HEK293T (cell line): Measurements from ENCODE around the gene ACOT7.

ENCODE experiments used
- CTCF ChIA-PET: fragments of 350-600 bp; formaldehyde crosslinking; extraction: SDS; loops from one replicate; lab custom pipeline; 2021; ENCODE audit warnings: antibody characterized with exemption, inconsistent platforms; lab: Yijun Ruan, JAX
- POLR2A ChIA-PET: fragments of 350-600 bp; formaldehyde crosslinking; extraction: SDS; loops from one replicate; lab custom pipeline; 2020; ENCODE audit warnings: antibody characterized with exemption, inconsistent platforms; lab: Yijun Ruan, JAX
- DNase-seq: peaks from one replicate; pipeline ENCODE4 v3.0.0; 2012; ENCODE audit warnings: mixed read lengths; ENCODE audit errors: extremely low spot score
- ARNT ChIP-seq: fragments of 450-650 bp; IDR thresholded peaks from 2 replicates; pipeline ENCODE4 v1.6.1; 2017; ENCODE audit warnings: mild to moderate bottlenecking
- BHLHE40 ChIP-seq: fragments of 450-650 bp; IDR thresholded peaks from 2 replicates; pipeline ENCODE4 v1.6.1; 2016; ENCODE audit warnings: mild to moderate bottlenecking, moderate library complexity, borderline replicate concordance
- CTBP1 ChIP-seq: fragments of 450-650 bp; IDR thresholded peaks from 2 replicates; pipeline ENCODE4 v1.6.1; 2016; ENCODE audit warnings: borderline replicate concordance
- ELF4 ChIP-seq: fragments of 450-650 bp; IDR thresholded peaks from 2 replicates; pipeline ENCODE4 v1.6.1; 2017; ENCODE audit warnings: antibody characterized with exemption
- FOXA1 ChIP-seq: fragments of 450-650 bp; IDR thresholded peaks from 2 replicates; pipeline ENCODE4 v1.6.1; 2016; ENCODE audit warnings: mild to moderate bottlenecking
- FOXK2 ChIP-seq: fragments of 450-650 bp; IDR thresholded peaks from 2 replicates; pipeline ENCODE4 v1.6.1; 2016; ENCODE audit warnings: mild to moderate bottlenecking
- FOXM1 ChIP-seq: fragments of 450-650 bp; IDR thresholded peaks from 2 replicates; pipeline ENCODE4 v1.6.1; 2017; ENCODE audit warnings: mild to moderate bottlenecking, borderline replicate concordance
- HDGF ChIP-seq: fragments of 450-650 bp; IDR thresholded peaks from 2 replicates; pipeline ENCODE4 v1.6.1; 2017; ENCODE audit warnings: antibody characterized with exemption, borderline replicate concordance
- L3MBTL2 ChIP-seq: fragments of 450-650 bp; conservative IDR thresholded peaks from 2 replicates; pipeline ENCODE4 v1.6.1; 2016; ENCODE audit warnings: mild to moderate bottlenecking
- LEF1 ChIP-seq: fragments of 450-650 bp; IDR thresholded peaks from 2 replicates; pipeline ENCODE4 v1.6.1; 2017; ENCODE audit warnings: mild to moderate bottlenecking, borderline replicate concordance
- NFRKB ChIP-seq: fragments of 450-650 bp; IDR thresholded peaks from 2 replicates; pipeline ENCODE4 v1.6.1; 2016; ENCODE audit warnings: mild to moderate bottlenecking, moderate library complexity
- SP1 ChIP-seq: fragments of 450-650 bp; IDR thresholded peaks from 2 replicates; pipeline ENCODE4 v1.6.1; 2017
- SUZ12 ChIP-seq: fragments of 450-650 bp; IDR thresholded peaks from 2 replicates; pipeline ENCODE4 v1.6.1; 2016; ENCODE audit warnings: mild to moderate bottlenecking
- TARDBP ChIP-seq: fragments of 450-650 bp; IDR thresholded peaks from 2 replicates; pipeline ENCODE4 v1.6.1; 2016
- ZNF384 ChIP-seq: fragments of 450-650 bp; IDR thresholded peaks from 2 replicates; pipeline ENCODE4 v1.6.1; 2016
- TF ChIP-seq, protein P1 (sequence below): fragments of 450-650 bp; IDR thresholded peaks from 2 replicates; pipeline ENCODE4 v1.6.1; 2016

The ACOT7 gene

DNA sequence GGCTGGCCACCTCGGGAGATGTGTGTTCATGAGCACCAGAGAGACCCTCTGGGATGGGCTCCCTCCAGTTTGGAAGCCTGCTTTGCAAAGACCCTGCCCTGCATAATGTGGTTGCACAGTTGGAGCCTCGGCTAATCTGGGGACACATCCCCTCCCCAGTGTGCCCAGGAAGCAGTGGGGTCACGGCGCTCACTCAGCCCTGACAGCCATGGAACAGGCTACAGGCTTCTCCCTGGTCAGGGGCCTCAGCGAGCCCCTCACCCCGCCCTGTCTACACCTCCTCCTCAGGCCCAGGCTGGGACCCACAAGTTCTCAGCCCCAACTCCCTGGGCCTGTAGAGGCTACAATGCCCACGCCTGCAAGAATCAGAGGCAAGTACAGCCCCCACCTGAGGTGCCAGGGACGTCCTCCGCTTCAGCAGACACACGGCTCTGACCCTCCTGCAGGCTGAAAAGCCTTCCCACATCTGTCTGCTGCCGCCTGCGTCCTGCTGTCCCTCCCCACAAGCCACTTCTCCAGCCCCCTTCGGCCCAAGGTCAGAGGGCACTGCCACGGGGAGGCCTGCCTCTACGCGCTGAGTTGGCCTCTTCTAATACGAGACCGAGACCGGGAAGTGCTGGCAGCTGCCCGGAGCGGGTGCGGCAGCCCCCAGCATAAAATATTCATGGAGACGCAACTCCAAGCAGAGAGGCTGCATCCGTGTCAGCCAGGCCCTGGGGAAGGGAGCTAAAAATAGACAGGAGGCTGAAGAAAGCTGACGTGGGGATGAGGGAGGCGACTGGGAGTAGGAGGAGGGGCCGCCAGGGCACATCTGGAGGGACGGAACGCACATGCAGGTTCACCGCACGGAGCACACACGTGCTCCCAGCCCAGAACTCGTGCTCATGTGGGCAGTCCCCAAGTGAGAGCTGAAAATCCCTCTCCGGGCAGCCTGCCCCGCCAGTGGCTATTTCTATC is 117.5 kb downstream of the ACOT7 start:
- CTCF ChIA-PET, result interaction anchor here (0.6 to 1.6 kb wide), 2 partner anchors 30 to 33 kb away, joined by 3 to 4 read pairs; no protein-coding TSS in a partner anchor
- DNase-seq, result no peak
- TF ChIP-seq FOXA1, result no peak
- no peak for TF ChIP-seq TARDBP
- no peak for TF ChIP-seq SUZ12
- TF ChIP-seq LEF1, result no peak
- no peak for TF ChIP-seq NFRKB
- TF ChIP-seq ARNT, result no peak
- TF ChIP-seq FOXK2, result no peak
- TF ChIP-seq CTBP1, result no peak
- TF ChIP-seq L3MBTL2, result no peak
- TF ChIP-seq HDGF, result no peak
- TF ChIP-seq SP1, result no peak
- no peak for TF ChIP-seq ELF4
- TF ChIP-seq ZNF384, result no peak
- TF ChIP-seq BHLHE40, result no peak
- TF ChIP-seq FOXM1, result no peak
- POLR2A ChIA-PET, result no interaction called here

DNA sequence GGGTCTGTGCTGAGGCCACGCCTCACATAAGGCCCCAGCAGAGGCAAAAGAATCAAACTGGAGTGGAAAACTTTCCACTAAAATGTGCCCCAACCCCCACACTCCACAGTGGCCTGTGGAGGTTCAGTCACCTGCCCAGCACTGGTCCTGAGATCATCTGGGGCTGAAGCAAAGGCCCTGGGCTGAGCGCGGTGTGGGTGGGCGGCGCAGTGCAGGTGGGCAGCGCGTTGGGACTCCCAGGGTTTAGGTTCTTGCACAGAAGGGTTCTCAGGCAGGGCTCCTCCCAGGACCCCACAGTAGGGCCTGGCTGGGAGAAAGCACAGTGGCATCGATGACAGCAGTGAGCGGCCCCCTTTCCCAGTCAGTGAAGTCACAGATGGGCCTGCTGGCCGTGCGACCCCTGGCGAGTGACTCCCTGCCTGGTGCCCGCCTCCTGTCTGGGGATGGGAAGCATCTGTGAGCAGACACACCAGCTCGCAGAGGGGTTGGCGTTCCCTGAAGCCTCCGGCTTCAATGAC is 118.9 kb downstream of the ACOT7 start:
- POLR2A ChIA-PET, result no interaction called here
- no peak for DNase-seq
- CTCF ChIA-PET, result interaction anchor here (0.7 kb wide), 1 partner anchor 65 kb away, joined by 8 read pairs; no protein-coding TSS in a partner anchor
- TF ChIP-seq FOXM1 (no peak), SP1 (no peak), NFRKB (no peak), CTBP1 (no peak), SUZ12 (no peak), ARNT (no peak)

DNA sequence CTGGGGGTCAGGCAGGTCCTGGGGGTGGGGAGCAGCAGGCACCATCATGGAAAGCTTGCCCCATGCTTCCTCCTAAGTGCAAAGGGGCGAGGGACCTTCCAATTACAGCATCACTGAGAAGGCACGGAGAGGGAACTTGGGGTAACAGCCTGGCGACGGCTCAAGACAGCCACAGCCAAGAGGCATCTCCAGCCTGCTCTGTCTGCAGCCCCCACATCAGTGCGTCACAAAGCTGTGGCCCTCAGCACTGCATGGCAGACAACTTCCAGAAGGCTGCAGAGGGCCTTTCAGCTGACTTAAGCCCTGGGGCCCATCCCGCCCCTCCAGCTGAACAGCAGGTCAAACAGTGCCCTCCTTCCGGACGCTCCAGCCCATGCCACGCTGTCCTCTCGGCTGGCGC is 119.5 kb downstream of the ACOT7 start:
- POLR2A ChIA-PET, result no interaction called here
- no peak for DNase-seq
- no peak for TF ChIP-seq HDGF
- no peak for TF ChIP-seq ELF4
- TF ChIP-seq TARDBP, result no peak
- TF ChIP-seq FOXK2, result no peak
- no peak for TF ChIP-seq ZNF384
- TF ChIP-seq LEF1, result no peak
- no peak for TF ChIP-seq L3MBTL2
- no peak for TF ChIP-seq ARNT
- TF ChIP-seq FOXA1, result no peak
- TF ChIP-seq FOXM1, result no peak
- no peak for TF ChIP-seq CTBP1
- CTCF ChIA-PET, result no interaction called here

DNA sequence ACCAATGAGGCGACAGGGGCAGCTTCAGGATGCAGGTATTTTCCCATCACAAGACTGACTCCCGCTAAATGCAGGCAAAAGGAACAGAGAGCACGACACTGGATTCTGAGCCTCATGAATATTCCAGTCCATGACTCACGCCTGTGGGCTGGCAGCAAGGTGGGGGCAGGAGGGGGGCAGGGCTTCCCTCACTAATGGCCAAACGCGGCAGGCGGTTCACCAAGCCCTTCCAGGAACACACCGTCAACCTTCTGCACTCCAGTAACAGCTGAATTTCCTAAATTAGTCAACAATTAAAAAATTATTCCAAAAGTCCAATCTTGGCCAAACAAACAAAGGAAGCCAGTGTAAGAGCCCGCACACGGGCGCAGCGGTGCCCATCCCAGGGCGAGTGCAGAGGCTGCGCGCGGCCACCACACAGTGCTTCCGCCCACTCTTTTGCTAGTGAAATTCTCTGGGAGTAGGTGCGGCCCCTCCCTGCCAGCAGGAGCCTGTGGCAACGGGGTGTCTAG is 120.1 kb downstream of the ACOT7 start:
- no peak for DNase-seq
- TF ChIP-seq FOXK2 (no peak), NFRKB (no peak), ARNT (no peak), HDGF (no peak), ELF4 (no peak), FOXA1 (no peak), SP1 (no peak), SUZ12 (no peak), FOXM1 (no peak), BHLHE40 (no peak), ZNF384 (no peak), LEF1 (no peak), TARDBP (no peak), L3MBTL2 (no peak), CTBP1 (no peak)
- TF ChIP-seq, protein P1, sequence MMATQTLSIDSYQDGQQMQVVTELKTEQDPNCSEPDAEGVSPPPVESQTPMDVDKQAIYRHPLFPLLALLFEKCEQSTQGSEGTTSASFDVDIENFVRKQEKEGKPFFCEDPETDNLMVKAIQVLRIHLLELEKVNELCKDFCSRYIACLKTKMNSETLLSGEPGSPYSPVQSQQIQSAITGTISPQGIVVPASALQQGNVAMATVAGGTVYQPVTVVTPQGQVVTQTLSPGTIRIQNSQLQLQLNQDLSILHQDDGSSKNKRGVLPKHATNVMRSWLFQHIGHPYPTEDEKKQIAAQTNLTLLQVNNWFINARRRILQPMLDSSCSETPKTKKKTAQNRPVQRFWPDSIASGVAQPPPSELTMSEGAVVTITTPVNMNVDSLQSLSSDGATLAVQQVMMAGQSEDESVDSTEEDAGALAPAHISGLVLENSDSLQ, result no peak
- ChIA-PET POLR2A (interaction anchor here (0.7 kb wide), 1 partner anchor 30 kb away, joined by 3 read pairs; no protein-coding TSS in a partner anchor), CTCF (interaction anchor here (0.6 to 3.1 kb wide), 2 partner anchors 27 to 366 kb away, joined by 3 to 12 read pairs; no protein-coding TSS in a partner anchor)

DNA sequence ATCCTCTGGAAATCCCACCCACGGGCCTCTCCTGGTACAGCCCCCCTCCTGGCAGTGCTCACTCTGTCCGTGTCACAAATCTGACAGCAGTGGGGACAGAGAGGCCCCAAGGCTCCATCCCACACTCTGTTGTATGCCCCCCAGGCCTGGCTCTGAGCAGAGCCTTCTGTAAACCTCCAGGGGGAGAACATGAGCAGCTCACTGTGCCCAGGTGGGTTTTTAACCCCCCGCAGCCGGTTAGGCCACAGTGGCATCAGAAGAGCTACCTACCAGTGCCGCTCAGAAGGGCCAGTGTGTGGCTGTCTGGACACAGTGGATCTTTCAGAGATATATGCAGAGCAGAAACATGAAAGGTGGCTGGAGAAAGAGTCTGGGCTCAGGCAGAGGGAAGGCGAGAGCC is 120.7 kb downstream of the ACOT7 start:
- TF ChIP-seq SP1 (no peak), CTBP1 (no peak), ARNT (no peak), NFRKB (no peak), ZNF384 (no peak), TARDBP (no peak), ELF4 (no peak), BHLHE40 (no peak), FOXM1 (no peak), L3MBTL2 (no peak)
- TF ChIP-seq, protein P1, result no peak
- ChIA-PET CTCF (interaction anchor here (0.6 to 3.1 kb wide), 2 partner anchors 27 to 367 kb away, joined by 3 to 12 read pairs; no protein-coding TSS in a partner anchor), POLR2A (interaction anchor here (0.7 kb wide), 1 partner anchor 29 kb away, joined by 3 read pairs; no protein-coding TSS in a partner anchor)
- DNase-seq, result no peak
